ENCODE measurements around the gene TXNRD3. TPM values are rescaled to one million over a fixed set of nuclear protein-coding genes. Genes with fewer than 3 reads are reported as not detected.

The TXNRD3 gene
- polyA plus RNA-seq, 3 donors = 0.57 to 1.7 (median 0.90) TPM

DNA sequence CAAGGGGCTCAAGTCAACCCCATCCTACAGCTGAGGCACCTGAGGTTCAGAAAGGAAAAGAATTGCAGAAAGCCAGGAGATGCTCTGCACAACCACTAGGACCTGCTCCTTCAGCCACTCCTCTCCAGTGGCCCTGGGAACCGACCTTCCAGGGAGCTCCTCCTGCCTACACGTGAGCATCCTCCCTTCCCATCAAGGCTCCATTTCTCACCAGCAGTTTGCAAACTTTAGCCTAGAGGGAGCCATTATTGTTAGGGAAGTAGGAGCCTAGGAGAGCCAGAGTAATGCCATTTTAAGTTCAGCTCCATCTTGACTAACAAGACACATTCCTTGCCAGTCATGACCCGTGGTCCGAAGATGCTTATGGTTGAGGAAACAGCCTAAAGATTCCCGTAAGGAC lies 37.9 kb upstream of the TXNRD3 start:
- Mint-ChIP-seq H3K27me3 (ENCODE audit: low read depth in 3 of 3) (peaks cover 13 to 28% (median 19%) of the 10 kb centered on the region in 3 donors), H3K9me3 (peaks cover 0 to 2% (median 0%) of the 10 kb centered on the region in 7 donors), H3K4me3 (no peak overlapping the region), H3K36me3 (no peaks in the 10 kb centered on the region), H3K4me1 (peaks cover 2% of the 10 kb centered on the region), H3K27ac (no peak overlapping the region)
- Histone ChIP-seq H3K4me2 (replicated peaks; ENCODE audit: extremely low read depth, low read length, poor library complexity, severe bottlenecking) (no peak overlapping the region), H3K9me3 (replicated peaks in 1 of 2; ENCODE audit: control insufficient read depth in 1 of 2, insufficient read depth in 1 of 2, low read length in 2 of 2) (no peaks in the 10 kb centered on the region), H3K4me1 (ENCODE audit: control insufficient read depth in 1 of 2, insufficient read depth in 2 of 2, low read length in 2 of 2) (no peaks in the 10 kb centered on the region), H3K79me2 (ENCODE audit: insufficient read depth, low read length) (no peaks in the 10 kb centered on the region), H3K27ac (ENCODE audit: low read depth in 1 of 2, low read length in 2 of 2) (no peak overlapping the region), H3K4me3 (replicated peaks in 1 of 3; ENCODE audit: low read depth in 2 of 3, low read length in 3 of 3) (no peak overlapping the region), H2AFZ (ENCODE audit: insufficient read depth, low read depth, low read length, poor library complexity, severe bottlenecking) (no peak overlapping the region), H4K20me1 (ENCODE audit: insufficient read depth, low read length) (no peaks in the 10 kb centered on the region), H3K9ac (ENCODE audit: insufficient read depth, low read length, poor library complexity, severe bottlenecking) (no peak overlapping the region), H3K27me3 (ENCODE audit: control insufficient read depth in 2 of 2, insufficient read depth in 2 of 2, low read length in 2 of 2) (peaks cover 0 to 3% of the 10 kb centered on the region in 2 donors), H3K36me3 (replicated peaks in 1 of 2; ENCODE audit: control insufficient read depth in 1 of 2, insufficient read depth in 2 of 2, low read length in 2 of 2) (no peaks in the 10 kb centered on the region)
- TF ChIP-seq, protein P1, sequence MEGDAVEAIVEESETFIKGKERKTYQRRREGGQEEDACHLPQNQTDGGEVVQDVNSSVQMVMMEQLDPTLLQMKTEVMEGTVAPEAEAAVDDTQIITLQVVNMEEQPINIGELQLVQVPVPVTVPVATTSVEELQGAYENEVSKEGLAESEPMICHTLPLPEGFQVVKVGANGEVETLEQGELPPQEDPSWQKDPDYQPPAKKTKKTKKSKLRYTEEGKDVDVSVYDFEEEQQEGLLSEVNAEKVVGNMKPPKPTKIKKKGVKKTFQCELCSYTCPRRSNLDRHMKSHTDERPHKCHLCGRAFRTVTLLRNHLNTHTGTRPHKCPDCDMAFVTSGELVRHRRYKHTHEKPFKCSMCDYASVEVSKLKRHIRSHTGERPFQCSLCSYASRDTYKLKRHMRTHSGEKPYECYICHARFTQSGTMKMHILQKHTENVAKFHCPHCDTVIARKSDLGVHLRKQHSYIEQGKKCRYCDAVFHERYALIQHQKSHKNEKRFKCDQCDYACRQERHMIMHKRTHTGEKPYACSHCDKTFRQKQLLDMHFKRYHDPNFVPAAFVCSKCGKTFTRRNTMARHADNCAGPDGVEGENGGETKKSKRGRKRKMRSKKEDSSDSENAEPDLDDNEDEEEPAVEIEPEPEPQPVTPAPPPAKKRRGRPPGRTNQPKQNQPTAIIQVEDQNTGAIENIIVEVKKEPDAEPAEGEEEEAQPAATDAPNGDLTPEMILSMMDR (IDR thresholded peaks at IDR 0.05) = no peak
- intact Hi-C loops (cut with micrococcal nuclease) = no loop called here
- 86% methylated on average over 1 of the region's 5 CpGs for WGBS (ENCODE audit: insufficient coverage)
- no peak for DNase-seq

DNA sequence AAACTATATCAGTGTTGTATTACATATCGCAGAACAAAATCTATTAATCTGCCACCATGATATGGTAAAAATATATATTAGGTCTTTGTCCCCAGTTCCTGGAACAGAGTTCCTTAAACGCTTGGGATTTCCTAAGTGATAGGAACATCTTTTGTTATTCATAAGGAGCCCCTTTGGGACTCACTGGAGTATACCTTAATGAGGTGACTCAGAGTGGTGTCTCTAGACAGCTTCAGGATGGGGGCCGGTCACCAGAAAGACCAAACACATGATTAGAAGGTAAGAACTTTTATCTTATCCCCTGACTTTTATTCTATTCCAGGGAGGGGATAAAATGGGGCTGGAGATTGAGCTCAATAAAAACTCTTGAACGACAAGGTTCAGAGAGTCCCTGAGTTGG lies 36.8 kb upstream of the TXNRD3 start:
- H3K27me3 ChIP-seq (ENCODE audit: control insufficient read depth in 2 of 2, insufficient read depth in 2 of 2, low read length in 2 of 2) = peaks cover 0 to 3% of the 10 kb centered on the region in 2 donors
- peaks cover 13 to 24% (median 17%) of the 10 kb centered on the region in 3 donors for H3K27me3 Mint-ChIP-seq (ENCODE audit: low read depth in 3 of 3)
- H3K36me3 ChIP-seq (replicated peaks in 1 of 2; ENCODE audit: control insufficient read depth in 1 of 2, insufficient read depth in 2 of 2, low read length in 2 of 2) = no peaks in the 10 kb centered on the region
- DNase-seq = no peak
- H3K4me1 Mint-ChIP-seq = peaks cover 2% of the 10 kb centered on the region
- no peak overlapping the region for H3K4me2 ChIP-seq (replicated peaks; ENCODE audit: extremely low read depth, low read length, poor library complexity, severe bottlenecking)
- H3K27ac Mint-ChIP-seq = no peak overlapping the region
- H2AFZ ChIP-seq (ENCODE audit: insufficient read depth, low read depth, low read length, poor library complexity, severe bottlenecking) = no peak overlapping the region
- H3K36me3 Mint-ChIP-seq = no peaks in the 10 kb centered on the region
- H3K27ac ChIP-seq (ENCODE audit: low read depth in 1 of 2, low read length in 2 of 2) = no peak overlapping the region
- H3K9me3 ChIP-seq (replicated peaks in 1 of 2; ENCODE audit: control insufficient read depth in 1 of 2, insufficient read depth in 1 of 2, low read length in 2 of 2) = no peaks in the 10 kb centered on the region
- H4K20me1 ChIP-seq (ENCODE audit: insufficient read depth, low read length) = no peaks in the 10 kb centered on the region
- WGBS (ENCODE audit: insufficient coverage) = no CpG with 5 or more reads among the region's 4 CpGs
- no peaks in the 10 kb centered on the region for H3K79me2 ChIP-seq (ENCODE audit: insufficient read depth, low read length)
- no peak overlapping the region for H3K4me3 Mint-ChIP-seq
- no peak overlapping the region for H3K9ac ChIP-seq (ENCODE audit: insufficient read depth, low read length, poor library complexity, severe bottlenecking)
- H3K4me1 ChIP-seq (ENCODE audit: control insufficient read depth in 1 of 2, insufficient read depth in 2 of 2, low read length in 2 of 2) = no peaks in the 10 kb centered on the region
- TF ChIP-seq, protein P1 (IDR thresholded peaks at IDR 0.05) = no peak
- H3K9me3 Mint-ChIP-seq = peaks cover 0 to 2% (median 0%) of the 10 kb centered on the region in 7 donors
- no peak overlapping the region for H3K4me3 ChIP-seq (replicated peaks in 1 of 3; ENCODE audit: low read depth in 2 of 3, low read length in 3 of 3)
- intact Hi-C loops (cut with micrococcal nuclease) = no loop called here
